Activated CD4-positive, CD25-positive, alpha-beta regulatory T cell treated with anti-CD3 and anti-CD28 coated beads, Interleukin-2, amount 50 U/mL, for 72 hours (primary cell): ENCODE measurements around the gene UQCC5.

ENCODE experiments used
- DNase-seq: peaks from one replicate; pipeline ENCODE4 v3.0.0; 2021

Gene UQCC5

DNA sequence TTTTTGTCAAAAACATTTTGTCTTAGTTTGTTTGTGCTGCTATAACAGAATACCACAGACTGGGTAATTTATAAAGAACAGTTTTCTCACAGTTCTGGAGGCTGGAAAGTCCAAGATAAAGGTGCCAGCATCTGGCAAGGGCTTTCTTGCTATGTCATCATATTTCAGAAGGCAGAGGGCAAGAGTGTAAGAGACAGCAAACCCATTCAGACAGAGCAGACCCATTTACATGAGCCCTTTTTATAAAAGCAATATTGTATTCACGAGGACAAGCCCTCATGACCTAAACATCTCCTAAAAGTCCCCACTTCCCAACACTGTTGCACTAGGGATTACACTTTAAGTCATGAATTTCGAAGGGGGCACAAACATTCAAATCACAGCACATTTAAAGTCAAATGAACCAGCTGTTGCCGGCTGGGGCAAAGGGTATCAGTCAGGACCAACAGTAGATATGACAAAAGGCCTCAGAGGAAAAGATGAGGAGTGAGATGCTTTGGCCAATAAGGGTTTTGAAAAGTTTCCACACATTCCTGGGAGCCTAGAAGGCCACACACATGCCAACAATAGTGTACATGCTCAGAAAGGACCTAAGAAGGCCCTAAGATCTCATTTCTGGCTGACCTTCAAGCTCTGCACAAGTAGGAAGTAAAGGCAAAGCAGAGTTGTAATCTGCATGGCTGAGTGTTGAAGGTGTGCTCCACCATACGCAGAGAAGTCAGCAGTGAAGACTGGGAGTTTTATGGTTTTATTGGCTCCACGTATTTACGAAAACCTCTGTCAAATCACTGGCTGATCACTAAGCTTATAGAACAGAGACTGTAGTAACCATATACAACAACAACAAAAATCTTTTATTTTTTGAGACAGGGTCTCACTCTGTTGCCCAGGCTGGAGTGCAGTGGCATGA lies 37.9 kb downstream of the UQCC5 start:
- DNase-seq: no peak
